Chondrocyte (in vitro differentiated cells): Measurements from ENCODE around the gene HYAL3. TPM values are rescaled to one million over a fixed set of nuclear protein-coding genes. Genes with fewer than 3 reads are reported as not detected.
A peak's percentile ranks its signal among the peaks of the same experiment; 100 is the strongest.

Experiments
- DNase-seq: peaks from one replicate; pipeline ENCODE4 v3.0.0; 2021; ENCODE audit warnings: mixed read lengths, low spot score
- H3K27ac Mint-ChIP-seq: one replicate; pipeline ENCODE4 v1.8.0; 2021; ENCODE audit warnings: mild to moderate bottlenecking, moderate library complexity, mixed read lengths; ENCODE audit not compliant: unreplicated experiment
- H3K27me3 Mint-ChIP-seq: 2 replicates; pipeline ENCODE4 v1.8.0; 2021; ENCODE audit warnings: low read depth, mixed read lengths
- H3K36me3 Mint-ChIP-seq: 2 replicates; pipeline ENCODE4 v1.8.0; 2021; ENCODE audit warnings: low read depth, mixed read lengths
- H3K4me1 Mint-ChIP-seq: 2 replicates; pipeline ENCODE4 v1.8.0; 2021; ENCODE audit warnings: low read depth, mild to moderate bottlenecking, mixed read lengths
- H3K4me3 Mint-ChIP-seq: one replicate; pipeline ENCODE4 v1.8.0; 2021; ENCODE audit warnings: mild to moderate bottlenecking, moderate library complexity, mixed read lengths; ENCODE audit not compliant: unreplicated experiment
- H3K9me3 Mint-ChIP-seq: 2 replicates; pipeline ENCODE4 v1.8.0; 2021; ENCODE audit warnings: low read depth, mixed read lengths
- CTCF ChIP-seq: fragments of 200-600 bp; sonication (generic); IDR thresholded peaks from 2 replicates; pipeline ENCODE4 v1.5.0; 2021; ENCODE audit warnings: antibody characterized with exemption, mild to moderate bottlenecking, moderate library complexity
- total RNA-seq: library from RNA; stranded (reverse); gene quantifications from 3 replicates; pipeline ENCODE4 v1.2.1, GENCODE V29; 2021

HYAL3 gene
- total RNA-seq, 1 donor from 2014 or later = 5.4 TPM

- H3K4me1 Mint-ChIP-seq = peaks cover 43% of the 10 kb centered on the region
- no peak overlapping the region for H3K27ac Mint-ChIP-seq
- no peak for DNase-seq
- H3K36me3 Mint-ChIP-seq = no peaks in the 10 kb centered on the region
- TF ChIP-seq CTCF = no peak
- H3K4me3 Mint-ChIP-seq = no peak overlapping the region
- no peaks in the 10 kb centered on the region for H3K9me3 Mint-ChIP-seq
- H3K27me3 Mint-ChIP-seq = no peaks in the 10 kb centered on the region
These were observed 40.4 kb upstream of the HYAL3 start for GRCh38 chr3:50339485-50340146.

GRCh38 chr3:50338965-50339364 is 39.8 kb upstream of the HYAL3 start:
- H3K4me3 Mint-ChIP-seq = peak overlapping the region; percentile 98
- no peak for TF ChIP-seq CTCF
- no peaks in the 10 kb centered on the region for H3K36me3 Mint-ChIP-seq
- no peaks in the 10 kb centered on the region for H3K9me3 Mint-ChIP-seq
- H3K4me1 Mint-ChIP-seq = peaks cover 49% of the 10 kb centered on the region
- peak overlapping the region; percentile 75 for H3K27ac Mint-ChIP-seq
- no peak for DNase-seq
- H3K27me3 Mint-ChIP-seq = no peaks in the 10 kb centered on the region

GRCh38 chr3:50337175-50337861 is 38.1 kb upstream of the HYAL3 start:
- TF ChIP-seq CTCF = no peak
- no peaks in the 10 kb centered on the region for H3K27me3 Mint-ChIP-seq

GRCh38 chr3:50336452-50337174 is 37.4 kb upstream of the HYAL3 start:
- peaks cover 55% of the 10 kb centered on the region for H3K4me1 Mint-ChIP-seq
- DNase-seq = no peak

More at GRCh38 chr3:50337175-50337861, 38.1 kb upstream of the HYAL3 start:
- H3K4me3 Mint-ChIP-seq = peak overlapping the region; percentile 98
- peaks cover 55% of the 10 kb centered on the region for H3K4me1 Mint-ChIP-seq
- peak; percentile 100 for DNase-seq
- H3K36me3 Mint-ChIP-seq = no peaks in the 10 kb centered on the region
- no peaks in the 10 kb centered on the region for H3K9me3 Mint-ChIP-seq
- H3K27ac Mint-ChIP-seq = peak overlapping the region; percentile 98

More at GRCh38 chr3:50336452-50337174, 37.4 kb upstream of the HYAL3 start:
- H3K4me3 Mint-ChIP-seq = peak overlapping the region; percentile 98
- no peaks in the 10 kb centered on the region for H3K27me3 Mint-ChIP-seq
- H3K36me3 Mint-ChIP-seq = peaks cover 1% of the 10 kb centered on the region
- H3K9me3 Mint-ChIP-seq = no peaks in the 10 kb centered on the region
- peak overlapping the region; percentile 98 for H3K27ac Mint-ChIP-seq
- no peak for TF ChIP-seq CTCF
